Fibroblast of lung (primary cell): Measurements from ENCODE around the gene ZNF346. TPM values are rescaled to one million over a fixed set of nuclear protein-coding genes. Genes with fewer than 3 reads are reported as not detected.

Experiments
- DNase-seq, 2 donors: peaks; one replicate each; pipeline versions ENCODE4 v3.0.0 to v3.0.0-alpha.2; 2010; ENCODE audit warnings: low read depth in 2 of 2
- H2AFZ ChIP-seq: 2 replicates; pipeline ENCODE4 v1.5.1; 2012; ENCODE audit warnings: low read length, control low read depth, inconsistent platforms
- H3K27ac ChIP-seq: 2 replicates; pipeline ENCODE4 v1.5.1; 2011; ENCODE audit warnings: low read length, control low read depth; ENCODE audit not compliant: insufficient read depth
- H3K27me3 ChIP-seq: 2 replicates; pipeline ENCODE4 v1.5.1; 2011; ENCODE audit warnings: mild to moderate bottlenecking, low read length; ENCODE audit not compliant: control insufficient read depth, insufficient read depth
- H3K36me3 ChIP-seq: 2 replicates; pipeline ENCODE4 v1.5.1; 2011; ENCODE audit warnings: low read length; ENCODE audit not compliant: control insufficient read depth, insufficient read depth
- H3K4me1 ChIP-seq: 2 replicates; pipeline ENCODE4 v1.5.1; 2011; ENCODE audit warnings: low read length; ENCODE audit not compliant: control insufficient read depth, insufficient read depth; ENCODE audit errors: extremely low read depth
- H3K4me2 ChIP-seq: 2 replicates; pipeline ENCODE4 v1.5.1; 2011; ENCODE audit warnings: low read length, control low read depth; ENCODE audit not compliant: insufficient read depth; ENCODE audit errors: extremely low read depth
- H3K4me3 ChIP-seq, 4 experiments: fragments of 200-600 bp in 1 of 4; sonication (generic) in 1 of 4; replicated peaks in 1 of 4; 2 replicates each; pipeline ENCODE4 v1.5.1; 2011 to 2016; ENCODE audit warnings: low read length in 4 of 4, low read depth in 3 of 4, mild to moderate bottlenecking in 3 of 4, control low read depth in 2 of 4, inconsistent platforms in 1 of 4, mixed read lengths in 1 of 4; ENCODE audit not compliant: insufficient read depth in 1 of 4; ENCODE audit errors: control extremely low read depth in 1 of 4
- H3K79me2 ChIP-seq: 2 replicates; pipeline ENCODE4 v1.5.1; 2012; ENCODE audit warnings: mild to moderate bottlenecking, low read length, inconsistent platforms; ENCODE audit not compliant: control insufficient read depth, insufficient read depth
- H3K9ac ChIP-seq: 2 replicates; pipeline ENCODE4 v1.5.1; 2011; ENCODE audit warnings: mild to moderate bottlenecking, low read length, control low read depth; ENCODE audit not compliant: insufficient read depth
- H3K9me3 ChIP-seq: 2 replicates; pipeline ENCODE4 v1.5.1; 2012; ENCODE audit warnings: low read depth, low read length; ENCODE audit not compliant: control insufficient read depth, insufficient read depth
- H4K20me1 ChIP-seq: 2 replicates; pipeline ENCODE4 v1.5.1; 2011; ENCODE audit warnings: low read length; ENCODE audit not compliant: control insufficient read depth, insufficient read depth; ENCODE audit errors: extremely low read depth
- CTCF ChIP-seq, 2 donors: IDR thresholded peaks in 1 of 2; conservative IDR thresholded peaks in 1 of 2; 1 replicate in 1 of 2; 2 replicates in 1 of 2; pipeline ENCODE4 v1.5.1; 2011 to 2012; ENCODE audit warnings: low read length in 2 of 2, control low read depth in 1 of 2, inconsistent platforms in 1 of 2, low read depth in 1 of 2, mild to moderate bottlenecking in 1 of 2
- EZH2 ChIP-seq: IDR thresholded peaks from 2 replicates; pipeline ENCODE4 v1.5.1; 2012; ENCODE audit warnings: low read length, control low read depth, mild to moderate bottlenecking; ENCODE audit errors: missing control alignments
- polyA plus RNA-seq, 2 donors: library from polyadenylated mRNA; depleted of rRNA in 1 of 2; stranded (reverse) in 1 of 2; unstranded in 1 of 2; fragments of >200 nt; gene quantifications; 2 replicates each; pipeline ENCODE4 v1.2.1, GENCODE V29; 2011 to 2012; ENCODE audit warnings: missing spikeins in 1 of 2
- total RNA-seq: library from RNA; depleted of rRNA; stranded (reverse); fragments of >200 nt; gene quantifications from 2 replicates; pipeline ENCODE4 v1.2.1, GENCODE V29; 2014

ZNF346 gene
- total and polyA plus RNA-seq, 2 donors (not counting 1 experiment from before 2014, with no cell fraction given): 14.0 to 14.9 TPM

GRCh38 chr5:177018341-177018740, 4.2 kb upstream of the ZNF346 start:
- Histone ChIP-seq H3K9ac (no peak overlapping the region), H3K4me2 (no peak overlapping the region), H3K79me2 (peaks cover 11% of the 10 kb centered on the region), H3K4me3 (no peak overlapping the region), H3K4me1 (peaks cover 2% of the 10 kb centered on the region), H4K20me1 (no peaks in the 10 kb centered on the region), H3K9me3 (no peaks in the 10 kb centered on the region), H3K36me3 (no peaks in the 10 kb centered on the region), H2AFZ (no peak overlapping the region), H3K27ac (no peak overlapping the region), H3K27me3 (no peaks in the 10 kb centered on the region)
- DNase-seq: no peak
- TF ChIP-seq CTCF (conservative IDR thresholded peaks at IDR 0.05 in 1 of 2, IDR thresholded peaks at IDR 0.05 in 1 of 2; ENCODE audit: low read depth in 1 of 2, low read length in 2 of 2): no peak
- TF ChIP-seq EZH2: no peak

- no peak overlapping the region for H3K4me3 ChIP-seq
- H3K36me3 ChIP-seq: no peaks in the 10 kb centered on the region
- H3K27ac ChIP-seq: no peak overlapping the region
- peaks cover 2% of the 10 kb centered on the region for H3K4me1 ChIP-seq
- H4K20me1 ChIP-seq: no peaks in the 10 kb centered on the region
- DNase-seq: no peak
- H3K27me3 ChIP-seq: no peaks in the 10 kb centered on the region
- H3K9me3 ChIP-seq: no peaks in the 10 kb centered on the region
- H2AFZ ChIP-seq: no peak overlapping the region
- TF ChIP-seq CTCF (conservative IDR thresholded peaks at IDR 0.05 in 1 of 2, IDR thresholded peaks at IDR 0.05 in 1 of 2; ENCODE audit: low read depth in 1 of 2, low read length in 2 of 2) (no peak), EZH2 (no peak)
- no peak overlapping the region for H3K9ac ChIP-seq
- peaks cover 15% of the 10 kb centered on the region for H3K79me2 ChIP-seq
- no peak overlapping the region for H3K4me2 ChIP-seq
These were observed 2.5 kb upstream of the ZNF346 start for GRCh38 chr5:177020033-177020432.

- Histone ChIP-seq H3K27ac (peak overlapping the region; percentile 82), H3K4me1 (peaks cover 2% of the 10 kb centered on the region), H4K20me1 (no peaks in the 10 kb centered on the region), H3K9me3 (no peaks in the 10 kb centered on the region), H3K9ac (peak overlapping the region; percentile 90), H3K27me3 (no peaks in the 10 kb centered on the region), H3K4me3 (peak overlapping the region; percentile 80 to 97 (median 92)), H3K36me3 (no peaks in the 10 kb centered on the region), H2AFZ (peak overlapping the region; percentile 77), H3K79me2 (peaks cover 15% of the 10 kb centered on the region), H3K4me2 (peak overlapping the region; percentile 81)
- TF ChIP-seq EZH2 (no peak), CTCF (conservative IDR thresholded peaks at IDR 0.05 in 1 of 2, IDR thresholded peaks at IDR 0.05 in 1 of 2; ENCODE audit: low read depth in 1 of 2, low read length in 2 of 2) (no peak)
- peak in 1 of 2 donors; percentile 15 for DNase-seq
These were observed 788 bp downstream of the ZNF346 start for GRCh38 chr5:177023303-177023664.
